ENCODE data around the gene IYD.
"Not testable (repeated sequence)": the region's sequence is repeated elsewhere in the genome, so short reads cannot be mapped to it uniquely, and the experiment has no call there.

The IYD gene

GRCh38 chr6:150352321-150353296, 16.2 kb upstream of the IYD start:
- no peak for DNase-seq

DNA sequence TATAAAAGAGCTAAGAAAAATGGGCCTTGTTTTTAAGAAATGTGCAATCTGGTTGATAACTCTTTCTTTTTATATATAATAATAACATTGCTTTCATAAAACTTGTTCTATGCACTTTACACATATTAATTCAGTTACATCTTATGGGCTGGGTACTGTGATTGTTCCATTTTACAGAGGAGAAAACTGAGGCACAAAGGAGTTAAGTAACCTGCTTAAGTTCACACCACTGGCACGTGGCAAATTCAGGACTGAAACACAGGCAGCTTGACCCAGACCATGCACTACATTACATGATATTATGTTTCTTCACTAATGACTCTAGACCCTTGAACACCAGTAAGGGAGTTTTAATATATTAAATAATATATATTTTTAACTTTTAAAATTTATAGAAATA, 15.4 kb upstream of the IYD start:
- no peak for DNase-seq

GRCh38 chr6:150354754-150355571, 13.8 kb upstream of the IYD start:
- DNase-seq = no peak

GRCh38 chr6:150355932-150356331, 12.9 kb upstream of the IYD start:
- no peak for DNase-seq

GRCh38 chr6:150361876-150362275, 6.9 kb upstream of the IYD start:
- DNase-seq = no peak

- no peak for DNase-seq
Observed at GRCh38 chr6:150363733-150364132, 5.1 kb upstream of the IYD start.

- peak; percentile 16 for DNase-seq
Observed at GRCh38 chr6:150366118-150366778, 2.6 kb upstream of the IYD start.

DNA sequence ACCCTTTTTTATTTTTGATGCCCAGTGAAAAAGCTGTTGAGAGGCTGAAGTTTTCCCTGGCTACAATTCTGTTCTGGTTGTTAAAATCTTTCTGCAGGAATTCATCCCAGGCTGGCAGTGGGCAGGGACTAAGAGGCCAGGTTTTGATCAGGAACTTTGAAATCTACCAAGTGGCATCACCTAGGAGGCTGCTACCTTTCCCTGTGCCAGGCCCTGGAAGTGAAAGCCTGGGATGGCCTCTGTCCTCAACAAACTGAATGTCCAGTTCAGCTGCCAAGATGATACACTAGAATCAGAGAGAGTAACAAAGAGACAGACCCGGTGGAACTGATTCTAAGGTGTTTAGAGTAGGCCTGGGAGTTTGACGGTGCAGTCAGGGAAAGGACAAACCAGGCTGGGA, 596 bp downstream of the IYD start:
- no peak for DNase-seq

GRCh38 chr6:150370112-150370511, 1.3 kb downstream of the IYD start:
- DNase-seq = no peak

DNA sequence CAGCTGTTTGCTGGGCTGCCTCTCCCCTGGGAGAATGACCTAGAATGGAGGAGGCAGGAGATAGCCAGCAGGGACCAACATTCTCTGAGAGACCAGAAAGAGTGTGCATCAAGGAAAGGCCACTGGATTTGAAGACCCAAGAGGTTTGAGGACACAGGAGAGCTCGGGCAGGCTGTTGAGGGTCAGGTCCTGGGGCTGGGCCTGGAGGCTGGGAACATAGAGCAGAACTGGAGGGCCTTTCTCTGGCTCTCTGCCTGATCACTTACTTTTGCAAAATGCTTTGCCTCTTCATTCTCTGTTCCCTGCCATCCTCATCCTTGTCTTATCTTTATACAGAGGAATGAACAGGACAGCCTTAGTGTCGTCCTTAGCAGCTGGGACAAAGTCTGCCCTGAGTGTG, 2.5 kb downstream of the IYD start:
- no peak for DNase-seq

GRCh38 chr6:150372051-150372450, 3.2 kb downstream of the IYD start:
- no peak for DNase-seq

DNA sequence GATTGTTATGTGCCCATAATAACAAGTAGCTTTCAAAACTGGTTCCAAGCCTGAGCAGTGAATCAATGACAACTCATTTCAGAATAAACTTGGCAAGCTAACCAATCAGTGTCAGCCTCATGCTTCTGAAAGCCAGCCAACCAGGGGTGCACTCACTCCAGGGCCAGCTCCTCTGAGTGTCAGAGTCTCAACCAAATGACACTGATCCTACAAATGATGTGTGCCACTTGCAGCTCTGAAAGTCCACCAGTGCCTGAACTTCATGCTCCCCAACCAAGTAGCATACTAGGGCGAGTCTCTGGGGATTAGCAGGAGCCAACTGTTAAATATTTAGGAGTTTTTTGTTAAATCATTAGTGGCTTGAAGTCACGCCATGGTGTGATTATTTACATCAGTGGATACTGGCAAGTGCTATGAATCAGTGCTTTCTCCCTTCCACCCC, 4.5 kb downstream of the IYD start:
- no peak for DNase-seq

DNA sequence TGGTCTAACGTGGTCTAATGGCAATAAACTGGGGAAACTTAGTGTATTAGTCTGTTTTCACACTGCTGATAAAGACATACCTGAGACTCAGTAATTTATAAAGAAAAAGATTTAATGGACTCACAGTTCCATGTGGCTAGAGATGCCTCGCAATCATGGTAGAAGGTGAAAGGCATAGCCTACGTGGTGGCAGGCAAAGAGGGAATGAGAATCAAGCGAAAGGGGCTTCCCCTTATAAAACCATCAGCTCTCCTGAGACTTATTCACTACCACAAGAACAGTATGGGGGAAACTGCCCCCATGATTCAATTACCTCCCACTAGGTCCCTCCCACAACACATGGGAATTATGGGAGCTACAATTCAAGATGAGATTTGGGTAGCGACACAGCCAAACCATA, 5.5 kb downstream of the IYD start:
- not testable (repeated sequence) for DNase-seq

- no peak for DNase-seq
Observed at GRCh38 chr6:150377211-150377781, 8.5 kb downstream of the IYD start.

- no peak for DNase-seq
Observed at GRCh38 chr6:150380256-150380655, 11.4 kb downstream of the IYD start.

- DNase-seq = no peak
Observed at GRCh38 chr6:150382171-150382570, 13.4 kb downstream of the IYD start.

- DNase-seq = no peak
Observed at GRCh38 chr6:150391414-150391813, 22.6 kb downstream of the IYD start.

DNA sequence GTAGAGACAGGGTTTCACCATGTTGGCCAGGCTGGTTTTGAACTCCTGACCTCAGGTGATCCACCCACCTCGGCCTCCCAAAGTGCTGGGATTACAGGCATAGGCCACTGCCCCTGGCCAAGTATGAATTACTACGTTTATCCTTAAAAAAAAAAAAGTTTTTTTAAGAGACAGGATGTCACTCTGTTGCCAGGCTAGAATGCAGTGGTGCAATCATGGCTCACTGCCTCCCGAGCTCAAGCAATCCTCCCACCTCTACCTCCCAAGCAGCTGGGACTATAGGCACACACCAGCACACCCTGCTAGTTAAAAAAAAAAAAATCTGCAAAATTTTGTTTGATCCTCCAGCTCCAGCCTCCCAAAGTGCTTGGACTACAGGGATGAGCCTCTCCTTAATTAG, 23.1 kb downstream of the IYD start:
- no peak for DNase-seq

DNA sequence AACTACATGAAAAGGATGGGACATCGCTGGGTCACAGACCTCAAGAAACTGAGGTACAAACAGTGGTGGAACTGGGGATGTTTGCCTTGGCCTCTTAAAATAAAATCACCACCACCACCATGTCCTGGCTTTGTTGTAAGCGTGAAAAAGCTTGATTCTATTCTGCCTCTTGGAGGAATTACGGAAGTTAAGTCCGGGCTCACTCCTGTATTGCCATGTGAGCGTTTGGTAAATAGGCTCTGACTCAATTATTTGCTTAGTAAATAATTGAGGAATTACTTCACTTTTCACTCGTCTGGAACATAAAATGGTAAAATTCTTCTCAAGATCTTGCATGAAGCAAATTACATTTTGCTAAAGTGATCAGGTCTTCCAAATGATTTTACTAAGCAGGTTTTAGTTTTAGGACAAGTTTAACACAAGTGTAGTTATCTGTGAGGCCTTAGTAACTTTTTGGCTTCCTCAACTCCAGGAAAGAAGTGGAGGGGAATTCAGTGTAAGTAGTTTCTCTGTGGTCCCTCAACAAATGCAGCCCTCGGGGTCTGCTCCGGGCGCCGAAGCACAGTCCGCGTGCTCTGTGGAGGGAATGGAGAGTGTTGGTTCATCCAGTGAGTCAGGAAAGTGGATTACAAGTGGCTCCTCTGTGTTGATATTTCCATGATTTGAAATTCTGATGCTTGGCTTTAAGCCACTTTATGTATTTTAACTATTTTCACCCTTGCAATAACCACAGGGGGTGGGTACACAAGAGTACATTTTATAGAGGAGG, 23.8 kb downstream of the IYD start:
- no peak for DNase-seq

- no peak for DNase-seq
Observed at GRCh38 chr6:150394053-150394898, 25.5 kb downstream of the IYD start.

DNA sequence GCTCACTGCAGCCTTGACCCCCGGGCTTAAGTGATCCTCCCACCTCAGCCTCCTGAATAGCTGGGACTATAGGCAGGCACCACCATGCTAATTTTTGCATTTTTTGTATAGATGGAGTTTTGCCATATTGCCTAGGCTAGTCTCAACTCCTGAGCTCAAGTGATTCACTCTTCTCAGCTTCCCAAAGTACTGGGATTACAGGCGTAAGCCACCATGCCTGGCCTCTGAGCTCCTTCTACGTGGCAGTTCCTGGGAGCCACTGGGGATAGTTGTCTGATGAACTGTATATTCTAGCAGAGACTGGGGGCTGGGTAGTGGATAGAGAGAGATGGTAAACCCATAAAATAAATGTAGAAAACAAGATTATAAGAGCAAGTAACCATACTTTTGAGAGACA, 26.1 kb downstream of the IYD start:
- DNase-seq = no peak

Measured in NCI-H2171 (cell line).